GM19397 (cell line): ENCODE results near the gene RAB28.
"Not testable (repeated sequence)": the region's sequence is repeated elsewhere in the genome, so short reads cannot be mapped to it uniquely, and the experiment has no call there.

Experiments
- ATAC-seq: cut with Tn5 transposase; IDR thresholded peaks from one replicate; pipeline ENCODE4 v1.9.1; 2021; ENCODE audit warnings: mild to moderate bottlenecking, moderate library complexity; ENCODE audit not compliant: unreplicated experiment

The RAB28 gene

GRCh38 chr4:13452927-13453579 lies 31.1 kb downstream of the RAB28 start:
- no peak for ATAC-seq

- no peak for ATAC-seq
Measured at GRCh38 chr4:13449590-13449989, 34.5 kb downstream of the RAB28 start.

DNA sequence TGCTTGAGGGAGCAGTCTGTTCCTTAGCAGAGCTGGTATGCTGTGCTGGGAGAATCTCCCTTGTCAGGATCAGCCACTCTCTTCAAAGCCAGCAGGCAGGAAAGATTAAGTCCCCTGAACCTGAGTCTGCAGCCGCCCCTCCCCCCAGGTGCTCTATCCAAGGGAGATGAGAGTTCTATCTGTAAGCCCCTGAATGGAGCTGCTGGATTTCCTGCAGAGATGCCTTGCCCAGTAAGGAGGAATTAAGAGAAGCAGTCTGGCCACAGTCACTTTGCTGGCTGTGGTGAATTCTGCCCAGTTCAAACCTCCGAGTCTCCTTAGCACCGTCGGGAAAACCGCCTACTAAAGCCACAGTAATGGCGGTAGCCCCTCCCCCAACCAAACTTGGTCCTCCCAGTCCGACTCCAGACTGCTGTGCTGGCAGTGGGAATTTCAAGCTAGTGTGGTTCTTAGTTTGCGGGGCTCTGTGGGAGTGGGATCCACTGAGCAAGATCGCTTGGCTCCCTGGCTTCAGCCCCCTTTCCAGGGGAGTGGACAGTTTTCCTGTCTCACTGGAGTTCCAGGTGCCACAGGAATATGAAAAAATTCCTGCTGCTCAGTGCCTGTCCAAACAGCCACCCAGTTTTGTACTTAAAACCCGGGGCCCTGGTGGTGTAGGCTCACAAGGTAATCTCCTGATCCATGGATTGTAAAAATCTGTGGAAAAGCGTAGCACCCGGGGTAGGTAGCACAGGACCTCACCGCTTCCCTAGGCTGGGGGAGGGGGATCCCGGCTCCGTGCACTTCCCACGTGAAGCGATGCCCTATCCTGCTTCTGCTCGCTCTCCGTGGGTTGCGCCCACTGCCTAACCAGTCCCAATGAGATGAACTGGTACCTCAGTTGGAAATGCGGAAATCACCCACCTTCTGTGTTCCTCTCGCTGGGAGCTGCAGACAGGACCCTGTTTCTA lies 38.0 kb downstream of the RAB28 start:
- no peak for ATAC-seq

GRCh38 chr4:13441506-13441905 lies 42.6 kb downstream of the RAB28 start:
- ATAC-seq, result no peak

DNA sequence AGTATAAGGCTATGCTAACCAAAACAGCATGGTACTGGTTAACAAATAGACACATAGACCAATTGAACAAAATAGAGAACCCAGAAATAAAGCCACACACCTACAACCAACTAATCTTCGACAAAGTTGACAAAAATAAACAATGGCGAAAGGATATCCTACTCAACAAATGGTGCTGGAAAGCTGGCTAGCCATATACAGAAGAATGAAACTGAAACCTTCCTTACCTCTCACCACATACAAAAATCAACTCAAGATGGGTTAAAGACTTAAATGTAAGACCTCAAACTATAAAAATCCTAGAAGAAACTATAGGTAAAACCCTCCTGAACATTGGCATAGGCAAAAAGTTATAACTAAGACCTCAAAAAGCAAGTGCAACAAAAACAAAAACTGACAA lies 47.2 kb downstream of the RAB28 start:
- no peak for ATAC-seq

- ATAC-seq, result no peak
Measured at GRCh38 chr4:13432453-13432852, 51.7 kb downstream of the RAB28 start.

DNA sequence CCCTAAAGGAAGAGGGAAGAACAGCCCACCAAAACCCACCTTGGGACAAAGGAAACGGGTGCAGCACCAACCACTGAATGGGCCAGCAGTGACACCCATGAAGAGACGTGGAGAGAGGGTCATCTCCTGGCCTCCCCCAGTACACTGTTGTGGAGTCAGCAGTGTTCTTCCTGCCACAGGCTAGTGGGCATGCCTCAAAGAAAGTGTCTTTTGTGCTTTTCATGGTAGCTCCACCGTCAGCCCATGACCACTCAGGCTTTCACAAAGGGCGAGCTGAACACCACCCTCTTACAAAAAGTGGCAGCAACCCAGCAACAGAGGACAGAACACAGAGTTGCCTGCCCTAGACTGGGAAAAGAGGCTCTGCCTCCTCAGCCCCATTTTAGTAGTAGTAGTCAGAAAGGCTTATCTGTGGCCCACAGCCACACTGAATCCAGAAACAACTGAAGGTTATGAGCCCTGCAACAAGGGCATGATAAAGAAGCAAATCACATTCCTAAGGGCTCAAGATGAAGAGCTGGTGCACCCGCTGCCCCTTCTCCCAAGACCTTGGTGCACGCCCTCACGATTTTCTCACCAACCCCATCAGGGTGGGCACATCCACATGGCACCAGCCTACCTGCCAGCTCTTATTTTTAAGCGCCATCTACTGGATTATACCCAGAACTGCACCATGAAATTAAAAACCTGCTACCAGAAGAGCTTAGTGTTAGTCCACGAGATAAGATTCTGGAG lies 53.1 kb downstream of the RAB28 start:
- no peak for ATAC-seq

GRCh38 chr4:13427599-13428325 lies 56.4 kb downstream of the RAB28 start:
- no peak for ATAC-seq

GRCh38 chr4:13415068-13415785 lies 68.9 kb downstream of the RAB28 start:
- ATAC-seq, result no peak

GRCh38 chr4:13413729-13414437 lies 70.3 kb downstream of the RAB28 start:
- no peak for ATAC-seq

DNA sequence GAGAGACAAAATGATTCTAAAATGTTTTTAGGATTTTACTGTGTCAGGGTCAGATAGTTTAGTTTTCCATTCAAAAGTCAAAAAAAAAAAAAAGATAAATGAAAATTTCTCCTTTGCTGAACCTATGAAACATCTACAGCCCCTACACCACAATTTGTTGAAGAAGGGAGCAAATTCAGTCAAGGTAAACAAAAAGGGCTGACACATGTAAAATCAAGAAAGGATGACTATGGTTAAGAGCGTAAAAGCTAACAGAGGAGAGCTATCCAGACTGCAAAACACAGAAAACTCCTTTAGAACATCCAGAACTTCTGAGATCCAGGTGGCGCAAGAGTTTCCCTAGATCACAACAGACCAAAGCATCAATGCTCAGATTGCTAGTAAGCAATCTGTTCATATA lies 72.2 kb downstream of the RAB28 start:
- ATAC-seq, result no peak

GRCh38 chr4:13409324-13409723 lies 74.8 kb downstream of the RAB28 start:
- ATAC-seq, result no peak

- not testable (repeated sequence) for ATAC-seq
Measured at GRCh38 chr4:13406156-13406555, 78.0 kb downstream of the RAB28 start.

DNA sequence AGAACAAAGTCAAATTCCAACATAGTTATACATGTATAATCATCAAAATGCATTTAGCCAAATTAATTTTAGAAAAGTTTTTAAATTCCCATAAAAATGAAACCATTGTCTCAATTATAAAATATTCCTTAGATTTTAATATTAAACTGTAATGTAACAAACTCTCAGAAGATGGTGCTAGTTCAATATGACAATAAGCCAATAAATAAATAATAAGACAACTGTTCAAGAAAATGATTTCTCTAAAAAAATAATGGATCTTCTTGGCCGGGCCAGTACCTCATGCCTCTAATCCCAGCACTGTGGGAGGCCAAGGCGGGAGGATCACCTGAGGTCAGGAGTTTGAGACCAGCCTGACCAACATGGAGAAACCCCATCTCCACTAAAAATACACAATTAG lies 80.3 kb downstream of the RAB28 start:
- no peak for ATAC-seq

GRCh38 chr4:13403326-13403725 lies 80.8 kb downstream of the RAB28 start:
- ATAC-seq, result no peak

DNA sequence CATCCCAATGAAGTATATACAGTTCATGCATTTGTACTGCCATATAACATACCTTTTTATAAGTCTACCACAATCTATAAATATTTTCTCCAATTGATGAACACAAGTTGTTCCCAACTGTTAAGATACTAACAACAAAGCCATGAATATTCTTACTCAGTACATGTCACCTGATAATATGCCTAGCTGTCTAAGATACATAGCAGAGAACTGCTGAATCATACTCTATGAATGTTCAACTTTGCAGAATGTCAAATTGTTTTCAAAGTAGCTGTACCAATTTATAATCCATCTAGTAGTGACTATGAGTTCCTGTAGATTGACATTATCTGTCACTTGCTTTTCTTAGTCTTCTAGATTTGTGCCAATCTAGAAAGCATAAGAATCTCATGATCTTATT lies 84.9 kb downstream of the RAB28 start:
- ATAC-seq, result no peak

DNA sequence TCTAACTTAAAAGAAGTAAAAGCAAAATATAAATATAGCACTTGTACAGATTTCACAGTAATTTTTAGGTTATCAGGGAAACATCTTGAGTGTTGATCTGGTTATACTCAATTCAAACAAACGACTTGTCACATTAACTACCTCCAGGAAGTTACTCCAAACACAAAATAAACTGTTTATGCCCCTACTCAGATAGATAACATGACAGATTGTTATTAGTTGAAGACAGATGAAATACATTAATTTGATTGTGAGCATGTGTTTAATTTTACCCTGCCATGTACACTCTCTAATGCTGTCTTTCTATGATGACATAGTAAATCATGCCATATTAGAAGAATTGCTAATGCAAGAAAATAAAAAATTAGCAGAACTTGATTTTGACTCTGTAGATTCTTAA lies 88.0 kb downstream of the RAB28 start:
- ATAC-seq, result no peak

DNA sequence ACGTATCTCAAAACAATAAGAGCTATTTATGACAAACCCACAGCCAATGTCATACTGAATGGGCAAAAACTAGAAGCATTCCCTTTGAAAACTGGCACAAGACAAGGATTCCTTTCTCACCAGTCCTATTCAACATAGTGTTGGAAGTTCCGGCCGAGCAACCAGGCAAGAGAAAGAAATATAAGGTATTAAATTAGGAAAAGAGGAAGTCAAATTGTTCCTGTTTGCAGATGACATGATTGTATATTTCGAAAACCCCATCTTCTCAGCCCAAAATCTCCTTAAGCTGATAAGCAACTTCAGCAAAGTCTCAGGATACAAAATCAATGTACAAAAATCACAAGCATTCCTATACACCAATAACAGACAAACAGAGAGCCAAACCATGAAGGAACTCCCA lies 94.2 kb downstream of the RAB28 start:
- ATAC-seq, result not testable (repeated sequence)

- peak; percentile 87 for ATAC-seq
Measured at GRCh38 chr4:13386405-13387107, 97.6 kb downstream of the RAB28 start.
